K562 (cell line): ENCODE data around the gene CYB5R4. TPM values are rescaled to one million over a fixed set of nuclear protein-coding genes. Genes with fewer than 3 reads are reported as not detected.
A peak's percentile ranks its signal among the peaks of the same experiment; 100 is the strongest.

Experiments
- ARID1B ChIP-seq: fragments of 450-650 bp; IDR thresholded peaks from 2 replicates; pipeline ENCODE4 v1.6.1; 2016; ENCODE audit warnings: antibody characterized with exemption, mild to moderate bottlenecking, inconsistent platforms
- CHAMP1 ChIP-seq: fragments of 450-650 bp; IDR thresholded peaks from 2 replicates; pipeline ENCODE4 v1.6.1; 2016; ENCODE audit warnings: mild to moderate bottlenecking
- EP400 ChIP-seq: fragments of 450-650 bp; IDR thresholded peaks from 2 replicates; pipeline ENCODE4 v1.6.1; 2017; ENCODE audit warnings: antibody characterized with exemption, mild to moderate bottlenecking, moderate library complexity
- FOXJ2 ChIP-seq: fragments of 200-800 bp; sonication (Bioruptor generic); IDR thresholded peaks from 2 replicates; pipeline ENCODE4 v1.6.1; 2016; ENCODE audit warnings: missing genetic modification characterization, missing compliant biosample characterization
- MBD2 ChIP-seq: sonication (generic); IDR thresholded peaks from 2 replicates; pipeline ENCODE4 v1.6.1; 2016; ENCODE audit warnings: low read depth, borderline replicate concordance
- MNT ChIP-seq, 2 experiments: fragments of 450-650 bp; conservative IDR thresholded peaks; 2 replicates each; pipeline ENCODE4 v1.6.1; 2017; ENCODE audit warnings: mild to moderate bottlenecking in 2 of 2, moderate library complexity in 2 of 2
- NONO ChIP-seq, 2 experiments: fragments of 200-400 bp in 1 of 2; fragments of 450-650 bp in 1 of 2; formaldehyde crosslinking in 1 of 2; IDR thresholded peaks; 2 replicates each; pipeline ENCODE4 v1.6.1; 2017; ENCODE audit warnings: low read depth in 2 of 2, mild to moderate bottlenecking in 2 of 2, moderate library complexity in 2 of 2, low read length in 1 of 2
- REST ChIP-seq, 2 experiments: fragments of 450-650 bp; formaldehyde crosslinking in 1 of 2; IDR thresholded peaks; 2 replicates each; pipeline versions ENCODE4 v1.4.0 to v1.6.1; 2014 to 2020; ENCODE audit warnings: mild to moderate bottlenecking in 2 of 2, borderline replicate concordance in 1 of 2, low read depth in 1 of 2
- SMC3 ChIP-seq: conservative IDR thresholded peaks from 2 replicates; pipeline ENCODE4 v1.6.1; 2011; ENCODE audit warnings: low read depth, low read length, improper control_type of control experiment; ENCODE audit not compliant: insufficient read depth
- SOX6 ChIP-seq: fragments of 450-650 bp; IDR thresholded peaks from 2 replicates; pipeline ENCODE4 v1.6.1; 2014; ENCODE audit warnings: mild to moderate bottlenecking
- TCF3 ChIP-seq: sonication (generic); formaldehyde crosslinking; IDR thresholded peaks from 2 replicates; pipeline ENCODE4 v1.4.0; 2020; ENCODE audit warnings: mild to moderate bottlenecking, missing genetic modification reagents
- ZBTB43 ChIP-seq: sonication (generic); formaldehyde crosslinking; IDR thresholded peaks from 2 replicates; pipeline ENCODE4 v1.8.0; 2023; ENCODE audit warnings: mild to moderate bottlenecking, missing genetic modification reagents
- ZNF134 ChIP-seq: fragments of 250-450 bp; sonication (Bioruptor Pico); conservative IDR thresholded peaks from 2 replicates; pipeline ENCODE4 v1.4.0; 2020
- ZNF24 ChIP-seq: fragments of 450-650 bp; IDR thresholded peaks from 2 replicates; pipeline ENCODE4 v1.6.1; 2016
- polyA plus RNA-seq, 8 experiments: library from polyadenylated mRNA; depleted of rRNA in 4 of 8; stranded (reverse) in 5 of 8; unstranded in 3 of 8; fragments of >200 nt; fragmentation: Nextera tagmentation in 2 of 8; fragmentation: Illumina TruSeq in 1 of 8; extraction: Ambion mirVana in 2 of 8; extraction: Trizol in 1 of 8; gene quantifications; 2 replicates each; pipeline versions ENCODE4 v1.2.1 to v1.2.3, GENCODE V29; 2011 to 2014; ENCODE audit warnings: inconsistent platforms in 1 of 8, missing spikeins in 1 of 8
- total RNA-seq, 7 experiments: library from RNA; depleted of rRNA in 6 of 7; stranded (reverse); fragments of >200 nt in 6 of 7; fragmentation: Illumina TruSeq in 2 of 7; extraction: Trizol in 2 of 7; gene quantifications; 2 replicates each; pipeline versions ENCODE4 v1.2.1 to v1.2.3, GENCODE V29; 2011 to 2021; ENCODE audit warnings: low replicate concordance in 1 of 7

CYB5R4 gene
- total and polyA plus RNA-seq, 9 of the 15 experiments (the other 6 are each of a cell fraction or from before 2014, with no cell fraction given): 5.9 to 23.1 (median 19.0) TPM

DNA sequence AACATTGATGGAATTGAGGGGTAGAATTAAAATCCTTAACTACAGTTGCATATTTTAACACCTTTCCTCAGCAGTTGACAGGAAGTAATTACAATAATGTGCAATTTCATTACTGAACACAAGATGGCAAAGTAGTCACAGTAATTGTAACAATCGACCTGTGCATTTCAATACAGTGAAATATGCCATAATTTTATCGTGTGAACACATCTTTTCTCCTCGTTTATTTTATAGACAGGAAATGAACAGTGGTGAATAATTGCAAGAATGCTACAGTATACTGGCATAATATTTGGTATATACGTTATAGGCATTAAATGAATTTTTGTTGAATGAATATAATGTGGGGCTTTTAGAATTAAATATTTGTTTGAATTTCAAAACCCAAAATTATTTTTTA is 25.0 kb downstream of the CYB5R4 start (continued):
- TF ChIP-seq MNT (conservative IDR thresholded peaks at IDR 0.05) (0 out of 4 replicates have a peak, but pooled peaks of 1 of the 2 experiments have one; percentile 18), ARID1B (0 out of 2 replicates have a peak, but pooled peaks have one; percentile 30), SMC3 (peak; percentile 90), ZBTB43 (CRISPR knock-in tag) (no peak), EP400 (0 out of 2 replicates have a peak, but pooled peaks have one; percentile 16), REST (IDR thresholded peaks at IDR 0.05; ENCODE audit: borderline replicate concordance) (peak; percentile 95), REST (CRISPR knock-in tag; IDR thresholded peaks at IDR 0.05; ENCODE audit: low read depth) (no peak), CHAMP1 (peak; percentile 88), MBD2 (no peak), ZNF24 (peak; percentile 27; the same call in 1 of the 2 replicates), NONO (IDR thresholded peaks at IDR 0.05; ENCODE audit: low read depth in 2 of 2, low read length in 1 of 2) (peak in 1 of 2 experiments; percentile 51; a peak in 1 of 4 replicates), ZNF134 (CRISPR knock-in tag) (peak; percentile 48; the same call in 1 of the 2 replicates), FOXJ2 (tag) (no peak), TCF3 (CRISPR knock-in tag) (0 out of 2 replicates have a peak, but pooled peaks have one; percentile 12), SOX6 (peak; percentile 36; the same call in 1 of the 2 replicates)
